Transverse colon (tissue), 4 donors: ENCODE data around the gene POLG.

Source experiments
- EP300 ChIP-seq: sonication (generic); formaldehyde crosslinking; IDR thresholded peaks from one replicate; pipeline ENCODE4 v1.6.1; 2017; ENCODE audit warnings: antibody characterized with exemption, low read depth
- POLR2A ChIP-seq: fragments of 450-650 bp; IDR thresholded peaks from one replicate; pipeline ENCODE4 v1.6.1; 2016; ENCODE audit warnings: antibody characterized with exemption, mild to moderate bottlenecking, moderate library complexity
- POLR2AphosphoS5 ChIP-seq, 3 donors: sonication (generic); formaldehyde crosslinking; IDR thresholded peaks; one replicate each; pipeline ENCODE4 v1.6.1; 2016; ENCODE audit warnings: antibody characterized with exemption in 3 of 3
- TF ChIP-seq, protein P1 (sequence below), 5 experiments: fragments of 200-600 bp in 3 of 5; fragments of 450-650 bp in 2 of 5; sonication (generic) in 3 of 5; IDR thresholded peaks; 1 replicate in 2 of 5; 2 replicates in 3 of 5; pipeline ENCODE4 v1.5.1; 2016 to 2017; ENCODE audit warnings: antibody characterized with exemption in 5 of 5, inconsistent platforms in 3 of 5, mild to moderate bottlenecking in 2 of 5, moderate library complexity in 1 of 5

DNA sequence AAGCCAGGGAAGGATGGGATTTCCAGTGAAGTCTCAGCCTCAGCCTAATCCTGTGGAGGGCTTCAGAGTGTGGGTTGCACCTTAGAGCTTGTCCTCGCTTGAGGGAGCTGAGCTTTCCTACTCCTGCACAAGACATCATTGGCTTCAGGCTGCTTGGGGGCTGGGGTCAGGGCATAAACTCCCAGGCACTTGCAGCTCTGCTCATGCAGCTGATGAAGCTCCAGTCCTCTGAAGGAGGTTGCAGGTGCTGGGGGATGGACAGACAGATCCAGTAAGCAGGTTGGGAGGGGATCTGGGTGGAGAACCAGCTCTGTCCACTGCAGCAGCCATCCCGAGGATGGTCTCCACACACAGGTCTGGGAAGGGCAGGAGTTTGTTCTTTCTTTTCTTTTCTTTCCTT, 19.4 kb upstream of the POLG start:
- no peak for TF ChIP-seq POLR2AphosphoS5 (IDR thresholded peaks at IDR 0.05)
- TF ChIP-seq, protein P1, sequence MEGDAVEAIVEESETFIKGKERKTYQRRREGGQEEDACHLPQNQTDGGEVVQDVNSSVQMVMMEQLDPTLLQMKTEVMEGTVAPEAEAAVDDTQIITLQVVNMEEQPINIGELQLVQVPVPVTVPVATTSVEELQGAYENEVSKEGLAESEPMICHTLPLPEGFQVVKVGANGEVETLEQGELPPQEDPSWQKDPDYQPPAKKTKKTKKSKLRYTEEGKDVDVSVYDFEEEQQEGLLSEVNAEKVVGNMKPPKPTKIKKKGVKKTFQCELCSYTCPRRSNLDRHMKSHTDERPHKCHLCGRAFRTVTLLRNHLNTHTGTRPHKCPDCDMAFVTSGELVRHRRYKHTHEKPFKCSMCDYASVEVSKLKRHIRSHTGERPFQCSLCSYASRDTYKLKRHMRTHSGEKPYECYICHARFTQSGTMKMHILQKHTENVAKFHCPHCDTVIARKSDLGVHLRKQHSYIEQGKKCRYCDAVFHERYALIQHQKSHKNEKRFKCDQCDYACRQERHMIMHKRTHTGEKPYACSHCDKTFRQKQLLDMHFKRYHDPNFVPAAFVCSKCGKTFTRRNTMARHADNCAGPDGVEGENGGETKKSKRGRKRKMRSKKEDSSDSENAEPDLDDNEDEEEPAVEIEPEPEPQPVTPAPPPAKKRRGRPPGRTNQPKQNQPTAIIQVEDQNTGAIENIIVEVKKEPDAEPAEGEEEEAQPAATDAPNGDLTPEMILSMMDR (IDR thresholded peaks at IDR 0.05): no peak
- TF ChIP-seq EP300: no peak
- TF ChIP-seq POLR2A: no peak
